PC-3 (cell line): ENCODE data around the gene KLKB1. TPM values are rescaled to one million over a fixed set of nuclear protein-coding genes. Genes with fewer than 3 reads are reported as not detected.
"Not testable (repeated sequence)": the region's sequence is repeated elsewhere in the genome, so short reads cannot be mapped to it uniquely, and the experiment has no call there.

Experiments
- ATAC-seq: fragments of 200-7000 bp; cut with Tn5 transposase; 2 replicates; pipeline ENCODE4 v1.9.1; 2020; ENCODE audit warnings: mild to moderate bottlenecking, moderate library complexity
- BruUV-seq: library from RNA; stranded (reverse); fragments of 400-500 nt; replicated peaks from 2 replicates; lab custom pipeline; 2021; lab: Mats Ljungman, UMichigan
- CTCF ChIA-PET: fragments of 300-600 bp; sonication (Branson Sonifier 250); formaldehyde crosslinking; loops from one replicate; lab custom pipeline; 2022; ENCODE audit warnings: antibody characterized with exemption; lab: Charles Lee
- POLR2A ChIA-PET: fragments of 300-600 bp; sonication (Branson Sonifier 250); formaldehyde crosslinking; loops from one replicate; lab custom pipeline; 2022; ENCODE audit warnings: antibody characterized with exemption; ENCODE audit not compliant: unreplicated experiment; lab: Charles Lee
- DNase-seq: peaks from one replicate; pipeline ENCODE4 v3.0.0-alpha.2; 2015
- H2AFZ ChIP-seq: fragments of 300-600 bp; sonication (generic); 2 replicates; pipeline ENCODE4 v1.6.0; 2016; ENCODE audit warnings: antibody characterized with exemption, low read length
- H3F3A ChIP-seq: fragments of 300-600 bp; sonication (generic); one replicate; pipeline ENCODE4 v1.6.0; 2017; ENCODE audit warnings: antibody characterized with exemption, low read length, control low read depth, mild to moderate bottlenecking; ENCODE audit not compliant: unreplicated experiment
- H3K27ac ChIP-seq: fragments of 300-600 bp; sonication (generic); 2 replicates; pipeline ENCODE4 v1.5.1; 2016; ENCODE audit warnings: mild to moderate bottlenecking, low read length
- H3K27me3 ChIP-seq: fragments of 300-600 bp; sonication (generic); 2 replicates; pipeline ENCODE4 v1.6.1; 2016; ENCODE audit warnings: low read length, mixed read lengths
- H3K36me3 ChIP-seq: fragments of 300-600 bp; sonication (generic); 2 replicates; pipeline ENCODE4 v1.6.1; 2016; ENCODE audit warnings: low read depth, mixed run types, low read length, mixed read lengths
- H3K4me1 ChIP-seq: fragments of 300-600 bp; sonication (generic); 2 replicates; pipeline ENCODE4 v1.5.1; 2016; ENCODE audit warnings: low read length; ENCODE audit not compliant: insufficient read depth
- H3K4me2 ChIP-seq: fragments of 300-600 bp; sonication (generic); 2 replicates; pipeline ENCODE4 v1.6.0; 2016; ENCODE audit warnings: low read length
- H3K4me3 ChIP-seq: fragments of 300-600 bp; sonication (generic); 2 replicates; pipeline ENCODE4 v1.5.1; 2016; ENCODE audit warnings: mild to moderate bottlenecking, low read length, mixed read lengths
- H3K79me2 ChIP-seq: fragments of 300-600 bp; sonication (generic); 2 replicates; pipeline ENCODE4 v1.6.1; 2017; ENCODE audit warnings: low read length, mixed read lengths
- H3K9ac ChIP-seq: fragments of 300-600 bp; sonication (generic); 2 replicates; pipeline ENCODE4 v1.6.0; 2016; ENCODE audit warnings: mild to moderate bottlenecking, low read length
- H3K9me2 ChIP-seq: fragments of 300-600 bp; sonication (generic); replicated peaks from 2 replicates; pipeline ENCODE4 v1.6.1; 2016; ENCODE audit warnings: mixed run types, low read length, mixed read lengths
- H3K9me3 ChIP-seq: fragments of 300-600 bp; sonication (generic); 2 replicates; pipeline ENCODE4 v1.6.1; 2016; ENCODE audit warnings: low read length, mixed read lengths
- H4K20me1 ChIP-seq: fragments of 300-600 bp; sonication (generic); 2 replicates; pipeline ENCODE4 v1.6.1; 2016; ENCODE audit warnings: low read length, mixed read lengths
- CTCF ChIP-seq: fragments of 300-600 bp; sonication (generic); conservative IDR thresholded peaks from 2 replicates; pipeline ENCODE4 v1.5.1; 2017; ENCODE audit warnings: antibody characterized with exemption, low read depth, mild to moderate bottlenecking, low read length
- EZH2 ChIP-seq: fragments of 300-600 bp; sonication (generic); IDR thresholded peaks from one replicate; pipeline ENCODE4 v1.6.1; 2017; ENCODE audit warnings: antibody characterized with exemption, mild to moderate bottlenecking, low read length; ENCODE audit not compliant: unreplicated experiment
- EZH2phosphoT487 ChIP-seq: fragments of 300-600 bp; sonication (generic); IDR thresholded peaks from 2 replicates; pipeline ENCODE4 v1.6.1; 2018; ENCODE audit warnings: mild to moderate bottlenecking, antibody characterized with exemption, low read length, borderline replicate concordance
- intact Hi-C: fragments of 100-400 bp; cut with micrococcal nuclease; formaldehyde crosslinking; loops from 2 replicates; pipeline ENCODE4 v1.9.0; 2023
- total RNA-seq: library from RNA; depleted of rRNA; stranded (reverse); fragments of >200 nt; gene quantifications from 2 replicates; pipeline ENCODE4 v1.2.3, GENCODE V29; 2014

KLKB1 gene
- total RNA-seq, 1 experiment from 2014 or later: not detected

GRCh38 chr4:186243331-186243730, 16.0 kb downstream of the KLKB1 start:
- ChIA-PET CTCF (no interaction called here), POLR2A (no interaction called here)
- Histone ChIP-seq H3K4me2 (no peak overlapping the region), H3K27ac (no peak overlapping the region), H3K27me3 (peaks cover 9% of the 10 kb centered on the region; the same call in 1 of the 2 replicates), H3K4me1 (no peaks in the 10 kb centered on the region), H3K9me2 (no peaks in the 10 kb centered on the region), H3K9ac (no peak overlapping the region), H3K9me3 (no peaks in the 10 kb centered on the region), H3K4me3 (no peak overlapping the region), H3F3A (no peaks in the 10 kb centered on the region), H2AFZ (no peak overlapping the region), H3K36me3 (no peaks in the 10 kb centered on the region), H4K20me1 (no peaks in the 10 kb centered on the region), H3K79me2 (no peaks in the 10 kb centered on the region)
- BruUV-seq: no TSS peak
- no peak for TF ChIP-seq CTCF
- no peak for TF ChIP-seq EZH2
- TF ChIP-seq EZH2phosphoT487: no peak
- DNase-seq: no peak
- no peak for ATAC-seq
- intact Hi-C loops: no loop called here

DNA sequence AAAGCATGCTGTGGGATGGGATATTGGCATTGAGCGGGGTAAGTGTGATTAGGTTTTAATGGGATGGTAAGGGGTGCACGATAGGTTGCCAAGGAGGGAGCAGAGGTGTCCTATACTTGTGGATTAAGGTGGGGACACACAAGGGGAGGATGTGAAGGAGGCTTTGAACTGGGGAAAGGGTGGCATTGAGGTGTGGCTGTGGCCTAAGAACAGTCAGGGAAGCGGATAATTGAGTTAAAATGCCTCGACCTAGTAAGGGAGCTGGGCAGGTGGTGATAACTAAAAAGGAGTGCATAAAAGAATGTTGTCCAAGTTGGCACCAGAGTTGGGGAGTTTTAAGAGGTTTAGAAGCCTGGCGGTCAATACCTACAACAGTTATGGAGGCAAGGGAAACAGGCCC, 17.5 kb downstream of the KLKB1 start:
- ATAC-seq (no peak), DNase-seq (no peak)
- Histone ChIP-seq H3K4me3 (no peak overlapping the region), H3K4me1 (no peaks in the 10 kb centered on the region), H3K9me3 (no peaks in the 10 kb centered on the region), H2AFZ (no peak overlapping the region), H3K9ac (no peak overlapping the region), H3K4me2 (no peak overlapping the region), H4K20me1 (no peaks in the 10 kb centered on the region), H3K27ac (no peak overlapping the region), H3F3A (no peaks in the 10 kb centered on the region), H3K79me2 (no peaks in the 10 kb centered on the region), H3K36me3 (no peaks in the 10 kb centered on the region), H3K27me3 (peaks cover 6% of the 10 kb centered on the region; the same call in 1 of the 2 replicates), H3K9me2 (no peaks in the 10 kb centered on the region)
- no TSS peak for BruUV-seq
- TF ChIP-seq EZH2phosphoT487 (no peak), CTCF (no peak), EZH2 (no peak)
- CTCF ChIA-PET: no interaction called here
- intact Hi-C loops: no loop called here
- POLR2A ChIA-PET: no interaction called here

GRCh38 chr4:186247062-186247752, 19.9 kb downstream of the KLKB1 start:
- POLR2A ChIA-PET, H3K36me3 ChIP-seq, H2AFZ ChIP-seq: not testable (repeated sequence)

More at GRCh38 chr4:186247062-186247752, 19.9 kb downstream of the KLKB1 start:
- H3K27me3 ChIP-seq: peaks cover 13% of the 10 kb centered on the region; the same call in 1 of the 2 replicates
- H3K4me2 ChIP-seq, H3K79me2 ChIP-seq, ATAC-seq, H3F3A ChIP-seq, CTCF ChIA-PET, H4K20me1 ChIP-seq, H3K4me3 ChIP-seq, DNase-seq, H3K9me3 ChIP-seq, intact Hi-C loops, H3K9ac ChIP-seq, H3K4me1 ChIP-seq, BruUV-seq, H3K9me2 ChIP-seq, H3K27ac ChIP-seq: not testable (repeated sequence)
